ENCODE data around the gene TNFRSF11A. TPM values are rescaled to one million over a fixed set of nuclear protein-coding genes. Genes with fewer than 3 reads are reported as not detected.

Gene TNFRSF11A
- total RNA-seq (2014; rRNA removed; shearing (Covaris generic)): 1.3 and 3.8 TPM in 2 replicates

DNA sequence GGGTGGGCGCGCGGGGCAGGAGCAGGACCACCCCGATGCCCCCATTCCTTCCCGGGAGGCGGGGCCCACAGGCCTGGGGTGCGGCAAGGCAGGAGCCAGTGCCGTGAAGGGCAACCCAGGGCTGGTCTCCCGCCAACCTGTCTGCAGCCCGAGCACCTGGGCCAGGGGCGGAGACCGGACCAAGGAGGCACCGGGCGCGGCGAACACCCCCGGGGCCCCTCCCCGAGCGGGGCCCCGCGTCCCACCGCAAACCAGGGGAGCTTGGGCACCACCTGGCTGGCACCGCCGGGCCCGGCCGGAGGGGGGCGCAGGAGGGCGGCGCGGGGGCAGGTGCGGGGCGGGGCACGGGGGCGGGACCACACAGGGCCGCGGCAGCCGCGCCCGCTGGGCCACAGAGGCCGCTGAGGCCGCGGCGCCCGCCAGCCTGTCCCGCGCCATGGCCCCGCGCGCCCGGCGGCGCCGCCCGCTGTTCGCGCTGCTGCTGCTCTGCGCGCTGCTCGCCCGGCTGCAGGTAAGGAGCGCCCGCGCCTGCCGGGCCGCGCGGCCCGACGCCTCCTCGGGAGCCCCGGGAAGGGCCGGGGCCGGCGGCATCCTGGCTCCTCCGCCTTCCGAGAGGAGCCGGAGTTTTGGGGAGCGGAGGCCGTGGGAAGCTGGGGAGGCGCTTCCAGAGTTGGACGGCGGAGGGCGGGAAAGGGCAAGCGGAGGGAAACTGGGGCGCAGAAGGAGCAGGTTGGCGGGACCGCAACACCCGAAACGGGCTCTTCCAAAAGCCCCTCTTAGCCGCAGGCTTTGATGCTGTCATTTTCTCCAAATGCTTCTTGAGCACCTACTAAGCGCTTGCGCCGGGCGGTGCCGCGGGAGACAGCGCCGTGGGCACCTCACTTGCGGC is at the start of gene TNFRSF11A:
TSS of gene TNFRSF11A (plus strand) at position 394 of the 889 bp plus-strand sequence. CDS start at position 437, 43 bp downstream.
- peak; percentile 66 for DNase-seq (ENCODE audit: low read depth)

DNA sequence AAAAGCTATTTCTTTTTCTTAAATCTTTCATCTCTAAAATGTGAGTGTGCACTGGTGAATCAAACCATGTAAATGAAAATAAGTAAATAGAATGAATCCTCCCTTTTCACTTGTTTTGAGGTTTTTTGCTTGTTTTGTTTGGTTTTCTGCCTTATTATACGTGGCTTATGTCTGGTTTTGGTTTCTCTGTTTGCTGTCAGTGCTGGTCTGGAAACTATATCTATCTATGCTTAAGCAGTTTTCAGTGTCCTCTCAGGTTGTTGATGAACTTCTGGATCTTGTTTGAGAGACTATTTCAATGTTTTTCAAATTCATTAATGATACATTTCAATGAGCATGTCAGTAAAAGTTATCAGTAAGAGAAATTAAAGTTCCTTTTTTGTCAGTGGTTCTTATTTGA is 48.1 kb upstream of the TNFRSF11A start:
- DNase-seq (ENCODE audit: low read depth): no peak

DNA sequence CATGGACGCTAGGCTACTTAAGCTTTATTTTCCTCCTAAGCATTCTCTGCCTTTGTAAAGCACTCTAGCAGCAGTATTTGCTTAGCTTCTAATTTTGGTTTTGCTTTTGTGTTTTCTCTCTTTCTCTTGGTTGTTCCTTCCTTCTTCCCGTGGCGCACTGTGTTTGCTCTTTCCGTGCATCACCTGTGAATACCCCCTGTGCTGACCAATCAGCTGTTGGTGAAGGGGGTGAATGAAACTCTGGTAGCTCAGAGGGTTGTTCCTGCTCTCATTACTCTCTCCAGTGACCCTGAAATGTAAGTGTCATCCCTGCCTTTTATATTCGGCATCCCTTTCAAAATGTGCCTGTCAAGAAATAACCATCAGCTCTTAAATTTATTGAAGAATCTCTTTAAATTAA is 45.5 kb upstream of the TNFRSF11A start:
- no peak for DNase-seq (ENCODE audit: low read depth)

DNA sequence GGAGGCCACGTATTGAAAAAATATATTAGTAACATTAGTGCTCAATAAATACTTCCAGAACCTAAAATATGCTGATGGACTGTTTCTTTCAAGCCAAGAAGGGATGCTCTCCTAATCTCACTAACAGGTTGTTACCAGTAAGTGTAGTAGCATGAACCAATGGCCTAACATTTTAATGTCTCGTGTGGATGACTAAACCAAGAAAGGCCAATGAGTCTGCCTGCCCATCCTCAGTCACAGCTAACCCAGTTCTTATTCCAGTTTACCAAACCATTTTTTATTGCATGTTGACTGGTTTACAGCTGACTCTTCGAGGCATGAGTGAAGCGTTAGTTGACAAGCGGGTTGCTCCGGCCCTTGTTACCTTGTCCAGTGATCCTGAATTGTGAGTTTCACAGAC is 45.1 kb upstream of the TNFRSF11A start:
- DNase-seq (ENCODE audit: low read depth): peak; percentile 21

DNA sequence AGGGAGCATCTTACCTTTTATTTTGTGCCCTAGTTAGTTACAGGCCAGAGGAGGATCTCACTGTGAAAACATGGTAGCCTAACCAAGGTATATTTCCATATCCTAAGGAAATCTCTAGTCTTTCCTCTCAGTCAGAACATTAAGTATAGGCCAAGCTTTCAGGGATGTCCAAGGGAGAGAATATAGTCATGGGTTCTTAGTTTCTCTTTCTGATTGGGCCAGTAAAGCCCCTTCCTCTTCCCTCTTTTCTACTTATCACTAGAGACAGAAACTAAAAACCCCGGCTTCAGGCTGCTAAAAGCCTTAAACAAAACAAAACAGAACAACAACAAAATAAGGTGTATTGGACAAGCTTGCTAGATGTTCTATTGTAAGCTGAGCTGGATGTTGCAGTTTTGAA is 44.3 kb upstream of the TNFRSF11A start:
- DNase-seq (ENCODE audit: low read depth): no peak

DNA sequence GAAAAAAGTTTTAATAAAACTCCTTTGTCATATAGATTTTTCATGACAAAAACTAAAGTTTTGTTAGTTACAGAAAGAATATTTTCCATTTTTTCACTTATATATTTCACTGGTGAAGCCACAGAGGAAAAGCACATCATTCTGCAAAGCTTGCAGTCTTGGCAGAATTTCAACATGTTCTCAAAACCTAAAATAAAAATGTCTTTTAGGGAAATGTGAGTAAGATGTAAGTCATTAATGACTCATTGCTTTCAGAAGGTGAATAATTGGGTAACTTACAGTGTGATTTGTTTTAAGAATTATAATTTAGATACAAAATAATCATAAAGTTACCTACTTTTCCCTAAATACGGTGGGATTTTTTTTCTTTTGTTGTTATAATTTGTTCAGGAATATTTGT is 43.4 kb upstream of the TNFRSF11A start:
- peak; percentile 87 for DNase-seq (ENCODE audit: low read depth)

DNA sequence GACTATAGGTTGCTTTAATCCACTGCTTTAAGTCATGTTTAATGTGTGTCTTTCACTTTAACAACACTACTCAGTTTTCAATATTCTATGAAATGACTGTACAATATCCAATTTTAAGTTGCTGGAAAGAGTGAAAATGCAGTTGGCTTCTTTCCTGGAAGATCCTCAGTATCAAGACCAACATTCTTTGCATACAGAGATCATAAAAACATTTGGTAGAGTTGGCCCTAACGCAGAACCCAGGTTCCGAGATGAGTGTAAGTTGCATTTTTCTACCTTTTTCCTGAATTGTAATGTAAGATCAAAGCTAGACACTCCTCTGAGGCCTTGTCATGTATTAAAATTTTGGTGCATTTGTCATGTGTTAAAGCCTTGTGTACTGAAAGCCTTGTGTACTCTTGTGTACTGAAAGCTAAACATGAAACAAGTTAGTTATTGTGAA is 42.9 kb upstream of the TNFRSF11A start:
- DNase-seq (ENCODE audit: low read depth): peak; percentile 78

DNA sequence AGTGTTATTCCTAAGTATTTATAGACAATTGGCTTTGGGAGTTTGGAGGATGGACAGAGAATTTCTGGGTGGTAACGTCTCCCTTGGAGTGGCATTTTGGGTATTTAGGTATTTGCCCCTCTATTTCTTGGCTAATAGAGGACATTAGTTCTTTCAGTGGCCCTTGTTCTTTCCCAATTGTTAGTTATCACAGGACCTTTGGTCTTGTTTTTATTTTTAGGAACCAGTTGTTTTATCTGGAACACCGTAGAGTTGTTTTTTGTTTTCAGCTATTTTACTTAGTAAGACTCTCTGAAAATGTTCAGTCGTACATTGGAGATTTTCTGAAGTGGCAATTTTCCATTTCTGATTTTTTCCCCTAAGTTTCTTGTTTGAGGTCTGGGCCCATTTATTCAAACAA is 40.5 kb upstream of the TNFRSF11A start:
- DNase-seq (ENCODE audit: low read depth): no peak

DNA sequence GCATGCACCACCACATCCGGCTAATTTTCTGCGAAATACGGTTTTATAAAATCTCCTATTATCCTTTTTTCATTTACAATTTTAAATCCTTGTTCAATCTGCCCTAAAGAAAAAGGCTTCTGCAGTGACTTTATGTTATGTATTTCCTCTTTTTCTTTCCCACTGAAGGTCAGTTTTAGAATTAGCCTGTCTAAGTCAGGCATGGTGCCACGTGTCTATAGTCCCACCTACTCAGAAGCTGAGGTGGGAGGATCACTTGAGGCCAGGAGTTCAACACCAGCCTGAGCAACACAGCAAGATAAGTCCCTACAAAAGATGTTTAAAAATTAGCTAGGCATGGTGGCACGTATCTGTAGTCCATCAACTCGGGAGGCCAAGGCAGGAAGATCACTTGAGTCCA is 39.8 kb upstream of the TNFRSF11A start:
- no peak for DNase-seq (ENCODE audit: low read depth)

DNA sequence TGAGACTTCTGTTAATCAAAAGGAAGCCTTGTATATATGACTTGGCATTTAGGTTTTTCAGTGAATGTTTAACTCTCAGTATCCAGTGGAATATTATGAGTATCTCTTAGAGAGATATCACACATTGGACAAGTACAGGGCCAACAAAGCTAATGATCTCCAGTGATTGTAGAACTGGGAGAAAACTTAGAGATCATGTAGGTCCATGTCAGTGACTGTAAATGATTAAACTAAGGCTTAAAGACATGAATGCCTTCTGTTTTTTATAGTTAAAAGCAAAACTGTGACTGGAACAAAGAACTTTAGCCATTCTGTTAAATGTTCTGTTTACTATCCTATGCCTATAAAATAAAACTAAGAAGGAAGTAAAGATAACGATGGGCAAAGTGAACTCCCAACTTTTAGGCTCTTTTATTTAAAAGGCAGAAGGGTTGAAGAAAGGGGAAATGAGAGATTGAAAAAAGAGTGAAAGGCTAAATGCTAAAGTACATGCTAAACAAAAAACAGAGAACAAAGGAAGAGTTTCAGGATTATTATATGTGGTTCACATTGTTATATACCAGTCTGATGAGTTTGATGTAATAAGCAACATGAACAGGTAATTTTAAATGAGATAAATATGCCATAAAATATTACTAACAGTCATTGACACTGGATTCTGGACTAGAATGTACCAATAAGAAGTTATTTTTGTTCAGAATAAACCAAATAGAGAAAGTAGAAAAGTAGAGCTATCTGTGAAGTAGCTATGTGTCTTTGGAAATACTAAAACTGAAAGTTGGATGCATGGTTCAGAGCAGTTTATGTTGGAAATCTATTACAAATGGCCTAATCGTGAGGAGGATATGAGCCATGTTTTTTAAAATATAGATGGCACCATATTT is 37.1 kb upstream of the TNFRSF11A start:
- no peak for DNase-seq (ENCODE audit: low read depth)

DNA sequence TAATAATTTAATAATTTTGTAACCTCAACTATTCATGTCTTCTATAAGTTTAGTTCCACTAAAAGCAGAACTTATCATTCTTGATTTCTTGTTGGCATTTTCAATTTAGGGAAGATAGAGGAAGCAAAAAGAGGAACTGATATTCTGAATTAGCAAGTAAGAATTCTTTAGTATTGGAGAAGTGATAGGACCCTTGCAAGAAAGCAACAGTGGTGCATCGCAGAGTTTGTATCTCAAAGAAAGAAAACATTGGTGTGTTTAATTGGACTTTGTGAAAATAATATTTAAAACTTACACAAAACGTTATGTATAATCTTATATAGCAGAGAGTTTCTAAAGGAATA is 36.5 kb upstream of the TNFRSF11A start:
- DNase-seq (ENCODE audit: low read depth): no peak

DNA sequence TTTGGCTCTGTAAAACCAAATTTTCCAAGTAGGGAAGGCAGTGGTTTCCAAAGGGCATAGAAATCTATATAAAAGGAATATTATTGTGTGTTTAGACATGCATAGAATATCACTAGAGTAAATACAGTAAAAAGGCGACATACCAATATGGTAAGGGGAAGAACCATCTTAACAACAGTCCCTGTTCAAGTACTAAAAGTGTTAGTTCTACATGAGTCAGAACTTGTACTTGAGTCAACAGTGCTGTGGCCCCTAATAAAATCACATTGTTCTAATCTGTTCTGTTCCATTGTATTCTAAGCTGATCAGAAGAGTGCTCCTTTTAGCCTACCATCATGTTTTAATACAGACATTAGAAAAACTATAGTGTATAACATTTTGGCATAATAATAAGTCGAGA is 36.1 kb upstream of the TNFRSF11A start:
- no peak for DNase-seq (ENCODE audit: low read depth)

DNA sequence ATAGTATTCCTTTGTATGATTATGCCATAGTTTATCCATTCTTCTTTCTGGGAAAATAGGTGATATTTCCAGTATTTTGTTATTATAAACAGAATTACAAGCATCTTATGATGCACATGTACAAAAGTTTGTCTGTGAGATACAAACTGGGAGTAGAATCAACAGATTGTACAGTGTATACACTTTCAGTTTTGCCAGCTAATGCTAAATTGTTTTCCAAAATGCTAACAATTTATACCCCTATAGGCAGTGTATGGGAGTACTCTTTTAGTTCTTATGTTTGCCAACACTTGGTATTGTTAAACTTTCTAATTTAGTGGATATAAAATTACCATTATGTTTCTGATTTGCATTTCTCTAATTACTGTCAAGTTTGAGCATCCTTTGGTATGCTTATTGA is 31.0 kb upstream of the TNFRSF11A start:
- DNase-seq (ENCODE audit: low read depth): no peak

DNA sequence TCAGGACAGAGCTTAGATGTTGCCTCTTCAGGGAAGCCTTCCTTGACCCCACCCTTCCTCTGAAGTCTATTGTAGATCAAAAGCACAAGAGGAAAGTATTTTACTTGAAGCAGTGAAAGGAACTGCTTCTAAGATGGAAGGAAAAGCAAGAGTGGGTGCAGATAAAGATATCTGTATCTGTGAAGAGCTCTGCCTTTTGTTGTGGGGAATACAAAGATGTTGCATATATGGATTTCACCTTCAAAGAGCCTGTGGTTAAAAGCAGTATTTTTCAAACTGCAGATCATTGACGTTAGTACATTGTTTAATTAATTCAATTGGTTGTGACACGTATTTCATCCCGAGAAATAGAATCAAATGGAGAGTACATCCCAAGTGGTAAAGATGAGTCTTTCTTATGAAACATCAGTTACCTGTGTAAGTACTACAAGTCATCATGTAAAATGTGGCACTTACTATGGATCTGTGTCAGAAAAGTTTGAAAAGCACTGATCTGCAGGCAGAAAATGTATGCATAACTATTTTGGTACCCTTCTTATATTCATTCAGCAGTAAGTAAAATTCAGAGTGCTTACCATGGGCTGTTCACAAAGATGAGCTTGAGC is 24.6 kb upstream of the TNFRSF11A start:
- DNase-seq (ENCODE audit: low read depth): no peak

DNA sequence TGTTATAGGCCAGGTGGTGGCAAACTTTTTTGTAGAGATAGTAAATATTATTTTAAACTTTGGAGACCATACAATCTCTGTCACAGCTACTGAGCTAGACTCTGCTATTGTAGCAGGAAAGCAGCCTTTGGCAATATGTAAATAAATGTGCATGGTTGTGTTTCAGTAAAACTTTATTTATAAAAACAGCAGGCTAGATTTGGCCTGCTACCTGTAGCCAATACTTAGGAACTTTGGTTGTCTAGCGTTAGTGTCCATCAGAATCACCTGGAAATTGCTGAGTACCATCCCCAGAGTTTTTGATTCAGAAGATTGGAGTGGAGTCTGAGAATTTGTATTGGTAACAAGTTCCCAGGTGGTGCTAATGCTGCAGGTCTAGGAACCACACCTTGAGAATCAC is 23.8 kb upstream of the TNFRSF11A start:
- no peak for DNase-seq (ENCODE audit: low read depth)

DNA sequence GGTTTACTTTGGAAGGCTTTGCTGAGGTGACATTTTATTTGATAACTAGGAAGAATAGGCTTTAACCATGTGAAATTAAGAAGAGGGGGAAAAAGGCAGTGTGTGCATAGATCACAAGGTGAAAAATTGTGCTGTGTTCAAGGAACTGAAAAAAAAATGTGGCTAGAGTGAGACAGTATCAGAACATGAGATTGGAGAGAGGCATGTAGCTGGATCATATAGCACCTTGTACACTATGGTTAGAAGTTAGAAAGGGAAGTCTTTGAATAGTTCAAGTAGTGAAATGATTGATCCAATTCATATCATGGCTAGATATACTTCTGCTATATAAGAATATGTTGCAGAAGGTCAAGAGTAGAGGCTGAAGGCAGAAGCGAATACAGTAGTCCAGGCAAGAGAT is 12.3 kb upstream of the TNFRSF11A start:
- no peak for DNase-seq (ENCODE audit: low read depth)

DNA sequence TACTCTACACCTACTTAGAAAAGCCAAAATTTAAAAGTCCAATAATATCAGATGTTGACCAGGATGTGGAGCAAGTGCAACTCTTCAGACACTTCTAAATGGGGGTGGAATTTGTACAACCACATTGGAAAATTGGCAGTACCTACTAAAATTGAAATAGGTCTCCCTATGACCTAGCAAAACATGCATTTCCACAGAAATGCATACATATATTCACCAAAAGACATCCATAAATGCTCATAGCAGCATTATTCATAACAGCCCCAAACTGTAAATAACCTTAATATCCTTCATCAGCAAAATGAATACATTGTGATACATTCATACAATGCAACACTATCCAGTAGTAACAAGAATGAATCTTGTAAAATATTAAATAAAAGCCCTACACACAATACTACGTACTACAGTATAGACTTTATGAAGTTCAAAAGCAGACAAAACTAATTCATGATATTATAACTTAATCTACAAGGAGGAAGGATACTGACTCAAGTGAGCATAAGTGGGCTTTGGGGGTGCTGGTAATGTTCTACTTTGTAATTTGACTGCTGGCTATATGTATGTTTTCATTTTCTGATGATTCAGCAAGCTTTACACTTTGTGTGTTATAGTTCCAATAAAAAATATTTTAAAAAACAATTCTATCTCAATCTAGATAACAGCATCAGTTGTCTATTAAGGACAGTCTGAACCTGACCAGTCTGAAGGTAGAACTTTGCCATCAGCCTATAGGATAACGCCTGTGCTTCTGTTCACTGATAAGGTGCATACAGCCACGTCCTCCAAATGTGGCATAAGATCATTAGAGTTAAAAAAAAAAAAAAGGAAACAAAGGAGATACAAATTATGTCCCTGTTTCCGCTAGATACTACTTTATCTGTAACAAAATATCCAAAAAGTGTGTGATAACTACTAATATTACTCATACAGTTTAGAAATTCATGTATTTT is 6.6 kb upstream of the TNFRSF11A start:
- no peak for DNase-seq (ENCODE audit: low read depth)

DNA sequence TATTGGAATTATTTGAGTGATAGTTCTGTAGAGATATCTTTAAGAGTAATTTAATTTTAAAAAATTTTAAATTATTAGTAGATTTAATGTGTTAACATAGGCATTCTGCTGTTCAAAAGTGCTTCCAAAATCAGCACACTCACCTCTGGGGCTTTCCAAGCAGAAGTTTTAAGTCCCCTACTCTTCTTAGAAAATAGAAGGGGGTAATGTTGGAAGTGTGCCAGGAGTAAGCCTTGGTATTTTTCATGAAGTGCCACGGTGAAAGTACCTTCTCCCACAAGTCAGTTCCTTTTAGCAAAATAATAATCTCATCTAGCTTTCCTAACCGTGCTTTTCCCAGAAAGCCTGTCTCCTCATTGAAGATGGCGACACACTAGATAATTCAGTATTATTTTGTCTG is 3.9 kb upstream of the TNFRSF11A start:
- no peak for DNase-seq (ENCODE audit: low read depth)

DNA sequence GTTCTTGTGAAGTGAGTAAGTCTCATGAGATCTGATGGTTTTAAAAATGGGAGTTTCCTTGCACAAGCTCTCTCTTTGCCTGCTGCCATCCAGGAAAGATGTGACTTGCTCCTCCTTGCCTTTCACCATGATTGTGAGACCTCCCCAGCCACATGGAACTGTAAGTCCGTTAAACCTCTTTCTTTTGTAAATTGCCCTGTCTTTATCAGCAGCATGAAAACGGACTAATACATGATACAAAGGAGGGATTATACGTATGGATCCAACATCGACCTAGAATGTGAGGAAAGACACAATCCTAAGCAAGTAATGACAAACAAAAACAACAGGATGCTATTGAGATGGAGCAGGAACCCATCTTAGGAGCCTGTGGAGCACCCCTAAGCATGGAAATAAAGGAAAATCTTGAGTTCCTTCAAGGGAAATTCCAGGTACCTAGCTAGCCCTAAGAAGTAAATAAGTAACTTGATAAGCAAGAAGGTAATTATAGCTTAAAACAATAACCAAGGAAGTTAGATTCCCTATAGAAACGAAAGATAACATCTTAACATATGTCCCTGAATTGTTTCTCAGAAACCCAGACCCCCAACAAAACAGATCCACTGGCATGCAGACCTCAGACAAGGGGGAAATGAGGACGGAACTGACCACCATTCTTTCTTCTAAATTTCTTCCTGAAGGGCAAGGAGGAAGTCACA is 1.5 kb upstream of the TNFRSF11A start:
- no peak for DNase-seq (ENCODE audit: low read depth)

DNA sequence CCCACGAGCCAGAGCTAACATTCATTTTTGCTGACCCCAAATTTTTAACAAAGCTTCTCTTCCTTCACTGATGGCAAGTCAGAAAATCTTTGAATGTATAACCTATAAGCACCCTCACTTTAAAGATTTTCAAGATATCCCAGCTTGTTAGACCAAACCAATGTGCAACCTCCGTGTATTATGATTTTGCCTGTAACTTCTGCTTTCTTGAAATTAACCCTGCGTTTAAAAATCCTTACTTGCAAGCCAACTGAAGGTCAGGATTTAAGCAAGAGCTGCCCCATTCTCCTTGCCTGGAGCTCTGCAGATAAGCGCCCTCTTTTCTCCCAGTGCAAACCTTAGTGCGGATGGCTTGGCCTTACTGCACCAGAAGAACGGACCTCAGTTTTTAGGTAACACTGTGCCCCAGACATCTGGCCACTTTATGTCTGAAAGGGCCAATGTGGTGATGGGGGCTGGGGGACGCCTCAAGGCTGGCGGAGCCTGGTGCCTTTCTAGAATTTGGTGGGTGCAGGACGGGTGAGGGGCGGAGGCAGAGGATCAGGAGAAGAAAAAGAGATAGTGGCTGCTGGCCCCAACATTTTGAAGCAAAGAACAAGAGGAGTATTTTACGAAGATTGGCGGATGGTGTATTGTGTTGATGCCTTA is 805 bp upstream of the TNFRSF11A start:
- DNase-seq (ENCODE audit: low read depth): no peak

All from M059J (cell line).